Measurements from ENCODE around the gene CDCA3.

CDCA3 gene

DNA sequence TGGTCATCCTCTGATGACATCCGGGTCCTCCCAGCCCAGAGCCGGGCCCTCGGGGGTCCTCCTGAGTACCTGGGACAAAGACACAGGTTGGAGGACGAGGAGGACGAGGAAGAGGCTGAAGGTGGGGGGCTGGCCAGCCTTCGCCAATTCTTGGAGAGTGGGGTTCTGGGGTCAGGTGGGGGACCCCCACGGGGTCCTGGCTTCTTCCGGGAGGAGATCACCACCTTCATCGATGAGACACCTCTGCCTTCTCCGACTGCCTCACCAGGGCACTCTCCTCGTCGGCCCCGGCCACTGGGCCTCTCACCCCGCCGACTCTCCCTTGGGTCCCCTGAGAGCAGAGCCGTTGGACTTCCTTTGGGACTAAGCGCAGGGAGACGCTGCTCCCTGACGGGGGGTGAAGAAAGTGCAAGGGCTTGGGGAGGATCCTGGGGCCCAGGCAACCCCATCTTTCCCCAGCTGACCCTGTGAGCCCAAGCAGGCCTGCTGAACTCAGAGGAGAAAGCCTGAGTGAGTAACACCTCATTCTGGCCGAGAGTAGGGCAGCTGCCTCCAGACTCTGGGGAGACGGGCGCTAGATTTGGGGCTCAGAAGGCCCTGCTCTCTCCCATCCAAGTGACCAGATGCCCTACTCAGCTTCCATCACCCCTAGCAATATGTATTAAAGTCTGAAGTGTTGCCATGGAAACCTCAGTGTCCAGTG lies 24.2 kb downstream of the CDCA3 start:
- 88% methylated on average over 13 of the region's 22 CpGs for WGBS (ENCODE audit: insufficient coverage)
- Histone ChIP-seq H3K27me3 (replicated peaks in 2 of 5; ENCODE audit: control insufficient read depth in 4 of 5, insufficient read depth in 5 of 5, low read length in 4 of 5) (peaks cover 0 to 7% (median 0%) of the 10 kb centered on the region in 5 experiments), H3K4me1 (ENCODE audit: control extremely low read depth in 1 of 4, control insufficient read depth in 4 of 4, insufficient read depth in 4 of 4, low read length in 3 of 4) (peaks cover 0 to 35% (median 29%) of the 10 kb centered on the region in 4 experiments), H3K36me3 (ENCODE audit: control insufficient read depth in 4 of 4, insufficient read depth in 4 of 4, low read length in 3 of 4) (peaks cover 0 to 14% (median 0%) of the 10 kb centered on the region in 4 experiments), H3K4me3 (ENCODE audit: control insufficient read depth in 1 of 7, extremely low read depth in 1 of 7, insufficient read depth in 4 of 7, low read depth in 2 of 7, low read length in 6 of 7) (peak overlapping the region in 1 of 7 experiments; percentile 23), H3K27ac (ENCODE audit: insufficient read depth in 1 of 2, low read depth in 1 of 2, low read length in 2 of 2, poor library complexity in 1 of 2, severe bottlenecking in 2 of 2) (no peak overlapping the region), H3K9me3 (ENCODE audit: control extremely low read depth in 1 of 5, control insufficient read depth in 4 of 5, insufficient read depth in 2 of 5, low read depth in 1 of 5, low read length in 4 of 5) (no peaks in the 10 kb centered on the region)
- ChIA-PET POLR2A (interaction anchor here (1.8 kb wide), 1 partner anchor 75 kb away, joined by 6 read pairs; the partner anchor contains the start of gene MLF2), CTCF (interaction anchor here (0.6 to 13.0 kb wide), 16 partner anchors 7 to 273 kb away, joined by 3 to 97 read pairs (median 10); partner anchors contain the start of genes CD4, CDCA3, COPS7A and GNB3)
- no peak for DNase-seq

DNA sequence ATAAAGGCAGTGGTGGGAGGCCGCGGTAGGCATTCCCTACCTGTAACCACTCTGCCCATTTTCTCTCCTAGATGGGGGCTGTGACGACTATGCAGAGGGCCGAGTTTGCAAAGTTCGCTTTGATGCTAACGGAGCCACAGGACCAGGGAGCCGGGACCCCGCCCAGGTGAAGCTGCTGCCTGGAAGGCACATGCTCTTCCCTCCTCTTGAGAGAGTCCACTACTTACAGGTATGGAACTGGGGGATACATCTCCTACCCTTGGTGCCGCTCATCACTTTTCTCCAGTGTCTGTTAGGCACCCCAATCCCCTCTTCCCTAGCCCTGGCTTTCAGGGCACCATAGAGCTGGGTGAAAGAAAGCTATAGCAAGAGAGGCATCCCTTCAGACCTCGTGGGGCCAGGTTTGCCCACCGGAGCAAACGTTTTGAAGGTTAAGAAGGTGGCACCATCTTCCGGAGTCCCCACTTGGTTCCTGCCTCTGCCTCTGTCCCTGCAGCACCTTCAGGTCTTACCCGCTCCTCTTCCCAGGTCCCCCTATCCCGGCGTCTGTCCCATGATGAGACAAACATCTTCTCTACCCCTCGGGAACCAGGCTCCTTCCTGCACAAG lies 24.9 kb downstream of the CDCA3 start:
- H3K36me3 ChIP-seq (ENCODE audit: control insufficient read depth in 4 of 4, insufficient read depth in 4 of 4, low read length in 3 of 4) = peaks cover 0 to 7% (median 0%) of the 10 kb centered on the region in 4 experiments
- no peak overlapping the region for H3K4me3 ChIP-seq (ENCODE audit: control insufficient read depth in 1 of 7, extremely low read depth in 1 of 7, insufficient read depth in 4 of 7, low read depth in 2 of 7, low read length in 6 of 7)
- H3K9me3 ChIP-seq (ENCODE audit: control extremely low read depth in 1 of 5, control insufficient read depth in 4 of 5, insufficient read depth in 2 of 5, low read depth in 1 of 5, low read length in 4 of 5) = no peaks in the 10 kb centered on the region
- DNase-seq = no peak
- 96% methylated on average over 15 of the region's 17 CpGs for WGBS (ENCODE audit: insufficient coverage)
- ChIA-PET POLR2A (interaction anchor here (1.8 kb wide), 1 partner anchor 74 kb away, joined by 6 read pairs; the partner anchor contains the start of gene MLF2), CTCF (interaction anchor here (0.7 to 13.0 kb wide), 22 partner anchors 8 to 272 kb away, joined by 3 to 97 read pairs (median 8); partner anchors contain the start of genes CD4, CDCA3, COPS7A and GNB3)
- peaks cover 0 to 7% (median 0%) of the 10 kb centered on the region in 5 experiments for H3K27me3 ChIP-seq (replicated peaks in 2 of 5; ENCODE audit: control insufficient read depth in 4 of 5, insufficient read depth in 5 of 5, low read length in 4 of 5)
- peaks cover 0 to 37% (median 32%) of the 10 kb centered on the region in 4 experiments for H3K4me1 ChIP-seq (ENCODE audit: control extremely low read depth in 1 of 4, control insufficient read depth in 4 of 4, insufficient read depth in 4 of 4, low read length in 3 of 4)
- no peak overlapping the region for H3K27ac ChIP-seq (ENCODE audit: insufficient read depth in 1 of 2, low read depth in 1 of 2, low read length in 2 of 2, poor library complexity in 1 of 2, severe bottlenecking in 2 of 2)

- Histone ChIP-seq H3K4me1 (ENCODE audit: control extremely low read depth in 1 of 4, control insufficient read depth in 4 of 4, insufficient read depth in 4 of 4, low read length in 3 of 4) (peaks cover 0 to 44% (median 39%) of the 10 kb centered on the region in 4 experiments), H3K27ac (ENCODE audit: insufficient read depth in 1 of 2, low read depth in 1 of 2, low read length in 2 of 2, poor library complexity in 1 of 2, severe bottlenecking in 2 of 2) (no peak overlapping the region), H3K36me3 (ENCODE audit: control insufficient read depth in 4 of 4, insufficient read depth in 4 of 4, low read length in 3 of 4) (peaks cover 0 to 2% (median 0%) of the 10 kb centered on the region in 4 experiments), H3K9me3 (ENCODE audit: control extremely low read depth in 1 of 5, control insufficient read depth in 4 of 5, insufficient read depth in 2 of 5, low read depth in 1 of 5, low read length in 4 of 5) (no peaks in the 10 kb centered on the region), H3K4me3 (ENCODE audit: control insufficient read depth in 1 of 7, extremely low read depth in 1 of 7, insufficient read depth in 4 of 7, low read depth in 2 of 7, low read length in 6 of 7) (peak overlapping the region in 1 of 7 experiments; percentile 32), H3K27me3 (replicated peaks in 2 of 5; ENCODE audit: control insufficient read depth in 4 of 5, insufficient read depth in 5 of 5, low read length in 4 of 5) (peaks cover 0 to 7% (median 0%) of the 10 kb centered on the region in 5 experiments)
- DNase-seq = peak; percentile 66 to 80 (median 73)
- WGBS (ENCODE audit: insufficient coverage) = 19% methylated on average over 16 of the region's 19 CpGs
- ChIA-PET CTCF (interaction anchor here (0.7 to 13.0 kb wide), 31 partner anchors 9 to 271 kb away, joined by 3 to 97 read pairs (median 5); partner anchors contain the start of genes CD4, CDCA3, COPS7A and GNB3), POLR2A (interaction anchor here (1.8 kb wide), 1 partner anchor 73 kb away, joined by 6 read pairs; the partner anchor contains the start of gene MLF2)
Observed at GRCh38 chr12:6825398-6826124, 25.5 kb downstream of the CDCA3 start.

DNA sequence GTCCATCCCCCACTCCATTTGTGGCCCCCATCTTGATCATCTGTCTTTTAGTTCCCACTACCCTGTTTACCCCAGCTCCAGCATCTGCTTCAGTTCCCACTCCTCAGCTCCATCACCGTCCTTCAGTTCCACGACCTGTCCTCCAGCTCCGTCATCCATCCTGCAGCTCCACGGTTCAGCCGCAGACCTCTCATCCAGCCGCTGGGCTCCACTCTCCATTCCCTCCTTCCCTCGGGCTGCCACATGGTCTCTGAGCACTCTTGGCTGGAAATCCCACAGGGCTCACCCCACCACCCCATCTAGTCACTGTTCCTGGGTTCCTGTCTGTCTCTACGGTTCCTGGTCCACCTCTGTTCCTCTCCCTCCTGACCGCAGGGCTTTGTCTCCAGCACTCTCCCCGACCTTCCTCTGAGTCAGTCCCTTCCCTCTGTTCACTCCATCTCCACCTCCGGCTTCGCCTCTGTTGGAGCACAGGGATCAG lies 26.1 kb downstream of the CDCA3 start:
- no peaks in the 10 kb centered on the region for H3K9me3 ChIP-seq (ENCODE audit: control extremely low read depth in 1 of 5, control insufficient read depth in 4 of 5, insufficient read depth in 2 of 5, low read depth in 1 of 5, low read length in 4 of 5)
- H3K27me3 ChIP-seq (replicated peaks in 2 of 5; ENCODE audit: control insufficient read depth in 4 of 5, insufficient read depth in 5 of 5, low read length in 4 of 5) = peaks cover 0 to 5% (median 0%) of the 10 kb centered on the region in 5 experiments
- no peak for DNase-seq
- POLR2A ChIA-PET = interaction anchor here (1.8 kb wide), 1 partner anchor 73 kb away, joined by 6 read pairs; the partner anchor contains the start of gene MLF2
- CTCF ChIA-PET = interaction anchor here (0.9 to 13.0 kb wide), 25 partner anchors 9 to 204 kb away, joined by 3 to 97 read pairs (median 7); partner anchors contain the start of genes CD4, CDCA3, LAG3 and MLF2
- 73% methylated on average over 11 of the region's 12 CpGs for WGBS (ENCODE audit: insufficient coverage)
- peaks cover 0 to 45% (median 41%) of the 10 kb centered on the region in 4 experiments for H3K4me1 ChIP-seq (ENCODE audit: control extremely low read depth in 1 of 4, control insufficient read depth in 4 of 4, insufficient read depth in 4 of 4, low read length in 3 of 4)
- H3K36me3 ChIP-seq (ENCODE audit: control insufficient read depth in 4 of 4, insufficient read depth in 4 of 4, low read length in 3 of 4) = no peaks in the 10 kb centered on the region
- no peak overlapping the region for H3K4me3 ChIP-seq (ENCODE audit: control insufficient read depth in 1 of 7, extremely low read depth in 1 of 7, insufficient read depth in 4 of 7, low read depth in 2 of 7, low read length in 6 of 7)
- no peak overlapping the region for H3K27ac ChIP-seq (ENCODE audit: insufficient read depth in 1 of 2, low read depth in 1 of 2, low read length in 2 of 2, poor library complexity in 1 of 2, severe bottlenecking in 2 of 2)

DNA sequence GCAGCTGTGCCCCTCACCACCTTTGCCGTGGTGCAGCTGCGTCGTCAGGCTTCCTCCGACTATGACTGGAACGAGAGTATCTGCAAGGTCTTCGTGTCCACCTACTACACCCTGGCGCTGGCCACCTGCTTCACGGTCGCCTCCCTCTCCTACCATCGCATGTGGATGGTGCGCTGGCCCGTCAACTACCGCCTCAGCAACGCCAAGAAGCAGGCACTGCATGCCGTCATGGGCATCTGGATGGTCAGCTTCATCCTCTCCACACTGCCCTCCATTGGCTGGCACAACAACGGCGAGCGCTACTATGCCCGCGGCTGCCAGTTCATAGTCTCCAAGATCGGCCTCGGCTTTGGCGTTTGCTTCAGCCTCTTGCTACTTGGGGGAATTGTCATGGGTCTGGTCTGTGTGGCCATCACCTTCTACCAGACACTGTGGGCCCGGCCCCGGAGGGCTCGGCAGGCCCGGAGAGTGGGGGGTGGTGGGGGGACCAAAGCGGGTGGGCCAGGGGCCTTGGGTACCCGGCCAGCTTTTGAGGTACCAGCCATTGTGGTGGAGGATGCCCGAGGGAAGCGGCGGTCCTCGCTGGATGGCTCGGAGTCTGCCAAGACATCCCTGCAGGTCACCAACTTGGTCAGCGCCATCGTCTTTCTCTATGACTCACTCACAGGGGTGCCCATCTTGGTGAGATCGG lies 26.9 kb downstream of the CDCA3 start:
- ChIA-PET POLR2A (no interaction called here), CTCF (interaction anchor here (1.0 to 13.0 kb wide), 26 partner anchors 10 to 245 kb away, joined by 3 to 97 read pairs (median 7); partner anchors contain the start of genes CD4, CDCA3, LAG3 and MLF2)
- H3K9me3 ChIP-seq (ENCODE audit: control extremely low read depth in 1 of 5, control insufficient read depth in 4 of 5, insufficient read depth in 2 of 5, low read depth in 1 of 5, low read length in 4 of 5) = no peaks in the 10 kb centered on the region
- H3K27me3 ChIP-seq (replicated peaks in 2 of 5; ENCODE audit: control insufficient read depth in 4 of 5, insufficient read depth in 5 of 5, low read length in 4 of 5) = peaks cover 0 to under 1% (median 0%) of the 10 kb centered on the region in 5 experiments
- WGBS (ENCODE audit: insufficient coverage) = 97% methylated on average over 29 of the region's 37 CpGs
- no peaks in the 10 kb centered on the region for H3K36me3 ChIP-seq (ENCODE audit: control insufficient read depth in 4 of 4, insufficient read depth in 4 of 4, low read length in 3 of 4)
- no peak overlapping the region for H3K4me3 ChIP-seq (ENCODE audit: control insufficient read depth in 1 of 7, extremely low read depth in 1 of 7, insufficient read depth in 4 of 7, low read depth in 2 of 7, low read length in 6 of 7)
- no peak overlapping the region for H3K27ac ChIP-seq (ENCODE audit: insufficient read depth in 1 of 2, low read depth in 1 of 2, low read length in 2 of 2, poor library complexity in 1 of 2, severe bottlenecking in 2 of 2)
- H3K4me1 ChIP-seq (ENCODE audit: control extremely low read depth in 1 of 4, control insufficient read depth in 4 of 4, insufficient read depth in 4 of 4, low read length in 3 of 4) = peaks cover 0 to 38% (median 36%) of the 10 kb centered on the region in 4 experiments
- no peak for DNase-seq
